HG02623 (cell line): Measurements from ENCODE around the gene MTHFS.

Experiments used
- ATAC-seq: cut with Tn5 transposase; IDR thresholded peaks from one replicate; pipeline ENCODE4 v1.9.1; 2021; ENCODE audit warnings: moderate library complexity; ENCODE audit not compliant: unreplicated experiment

Gene MTHFS

DNA sequence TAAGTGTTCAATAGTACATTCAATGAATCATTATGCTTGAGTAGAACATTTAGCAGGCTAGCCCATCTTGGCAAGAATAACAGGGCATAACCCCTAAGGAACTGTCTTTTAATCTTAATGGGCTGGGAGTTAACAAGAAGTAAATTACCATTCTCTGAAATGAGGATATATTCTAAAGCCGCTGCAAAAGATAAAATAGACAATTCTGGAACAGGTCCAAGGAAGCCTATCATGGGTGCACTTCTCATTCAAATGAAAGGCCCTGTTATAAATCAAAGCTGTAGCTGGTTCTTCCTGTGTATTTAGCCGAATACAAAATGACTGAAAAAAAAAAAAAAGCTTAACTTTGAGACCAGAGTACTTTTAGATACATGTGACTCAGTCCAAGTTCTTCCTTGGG lies 15.6 kb downstream of the MTHFS start:
- ATAC-seq, result no peak

DNA sequence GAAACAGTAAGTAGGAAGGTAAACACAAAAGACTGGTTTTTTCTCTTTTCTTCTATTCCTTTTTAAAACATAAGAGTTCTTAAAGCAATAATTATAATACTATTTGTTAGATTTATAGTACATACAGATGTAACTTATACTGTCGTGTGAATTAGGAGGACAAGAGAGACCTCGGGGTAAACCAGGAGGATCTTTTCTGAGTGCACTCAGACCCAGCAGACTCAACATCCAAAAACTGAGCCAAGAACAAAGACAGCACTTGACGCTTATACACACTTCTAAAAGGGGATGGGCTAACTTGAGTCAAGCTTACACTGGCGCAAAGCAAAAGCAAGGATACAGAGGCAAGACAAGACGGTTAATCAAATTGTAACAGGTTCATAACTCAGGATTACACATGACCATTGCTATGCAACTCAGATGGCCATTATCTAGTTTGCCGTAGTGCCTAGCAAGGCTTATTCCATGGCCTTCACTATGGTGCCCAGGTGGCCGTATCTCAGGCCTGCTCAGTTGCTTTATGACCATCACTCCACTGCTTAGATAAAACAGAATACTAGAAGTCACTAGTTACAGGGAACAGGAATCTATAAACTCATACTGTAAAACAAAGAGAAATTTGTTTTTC lies 18.6 kb downstream of the MTHFS start:
- ATAC-seq, result no peak

DNA sequence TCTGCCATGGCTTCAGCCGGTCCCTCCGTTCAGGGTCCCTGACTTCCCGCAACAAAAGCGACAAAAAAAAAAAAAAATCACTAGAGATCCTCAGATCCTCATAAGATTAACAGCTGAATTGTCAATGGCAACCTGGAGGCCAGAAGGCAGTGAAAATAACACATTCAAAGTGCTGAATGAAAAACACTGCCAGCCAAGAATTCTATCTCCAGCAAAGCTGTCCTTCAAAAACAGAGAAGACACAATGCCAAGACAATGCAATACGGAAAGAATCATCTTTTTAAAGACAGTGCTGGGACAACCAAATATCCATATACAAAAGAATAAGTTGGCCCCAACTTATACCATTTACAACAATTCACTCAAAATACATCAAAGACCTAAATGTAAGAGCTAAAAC lies 21.6 kb downstream of the MTHFS start:
- no peak for ATAC-seq

DNA sequence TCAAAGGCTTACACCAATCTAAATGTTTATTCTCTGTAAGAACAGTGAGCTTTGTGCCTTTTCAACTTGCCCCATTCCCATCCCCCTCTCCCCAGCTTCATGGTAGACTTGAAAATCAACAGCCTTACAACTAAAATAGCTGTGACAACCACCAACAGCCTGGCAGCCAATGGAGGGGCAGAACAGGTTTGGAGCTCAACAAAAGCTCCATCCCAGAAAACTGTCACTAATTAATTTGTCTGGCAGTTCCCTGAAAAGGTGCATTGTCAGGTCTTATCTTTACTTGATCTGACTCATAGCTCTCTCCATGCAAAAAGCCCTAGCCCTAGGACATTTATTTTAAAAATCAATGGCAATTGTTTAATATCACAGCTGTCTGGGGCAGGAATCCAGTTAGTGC lies 22.6 kb downstream of the MTHFS start:
- no peak for ATAC-seq

DNA sequence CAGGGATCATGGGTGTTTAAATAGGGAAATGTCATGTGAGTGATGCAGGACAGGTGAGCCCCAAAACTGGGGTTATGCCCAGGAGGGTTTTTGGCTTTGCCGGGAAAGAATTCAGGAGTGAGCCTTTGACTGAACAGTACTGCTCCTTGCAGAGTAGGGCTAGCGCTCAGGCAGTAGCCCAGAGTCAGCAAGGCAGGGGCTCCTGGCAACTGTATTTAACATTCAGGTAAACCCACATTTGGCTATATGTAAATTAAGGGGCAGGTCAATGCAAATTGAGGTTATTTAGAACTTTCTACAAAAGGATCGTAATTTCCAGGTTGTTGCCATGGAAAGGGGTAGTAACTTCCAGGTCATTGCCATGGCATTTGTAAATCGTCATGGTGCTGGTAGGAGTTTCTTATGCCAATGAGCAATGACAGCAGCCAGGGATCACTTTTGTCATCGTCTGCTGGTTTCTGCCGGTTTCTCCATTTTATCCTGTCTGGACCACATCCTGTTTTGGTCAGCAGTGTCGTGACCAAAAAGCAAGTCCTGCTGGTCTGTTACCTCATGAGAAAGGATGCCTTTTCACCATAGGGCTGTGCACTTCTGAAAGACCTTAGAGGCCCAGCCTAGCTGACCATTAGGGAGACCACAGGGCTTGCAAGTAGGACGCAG lies 24.3 kb downstream of the MTHFS start:
- ATAC-seq, result no peak

DNA sequence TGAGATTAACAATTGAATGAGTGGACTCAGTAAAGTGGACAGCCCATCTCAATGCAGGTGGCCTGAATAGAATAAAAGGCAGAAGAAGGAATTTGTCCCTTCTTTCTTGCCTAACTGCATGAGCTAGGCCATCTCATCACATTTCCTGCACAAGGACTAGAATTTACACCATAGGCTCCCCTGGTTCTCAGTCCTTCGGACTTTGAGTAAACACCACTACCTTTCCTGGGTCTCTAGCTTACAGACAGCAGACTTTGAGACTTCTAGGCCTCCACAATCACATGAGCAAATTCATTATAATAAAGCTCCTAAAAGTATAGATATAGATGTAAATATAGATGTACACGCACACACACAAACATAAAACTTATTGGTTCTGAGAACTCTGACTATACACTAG lies 28.3 kb downstream of the MTHFS start:
- no peak for ATAC-seq

DNA sequence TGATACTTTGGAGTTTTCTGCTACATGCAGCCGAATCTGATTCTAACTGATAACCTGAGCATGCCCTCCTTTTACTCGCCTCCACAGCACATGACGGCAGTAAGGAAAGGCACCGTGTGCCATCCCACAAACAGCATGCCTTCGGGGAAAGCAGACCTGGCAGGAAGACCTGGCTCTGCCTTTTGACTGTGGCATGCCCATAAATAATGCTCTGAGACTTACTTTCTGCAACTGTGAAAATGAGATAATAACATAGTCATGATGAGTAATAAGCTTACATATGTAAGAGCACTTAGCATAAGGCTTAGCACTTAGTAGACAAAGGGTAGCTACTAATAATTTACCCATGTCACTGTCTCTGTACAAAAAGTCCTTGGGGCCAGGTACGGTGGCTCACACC lies 32.9 kb downstream of the MTHFS start:
- ATAC-seq, result no peak

DNA sequence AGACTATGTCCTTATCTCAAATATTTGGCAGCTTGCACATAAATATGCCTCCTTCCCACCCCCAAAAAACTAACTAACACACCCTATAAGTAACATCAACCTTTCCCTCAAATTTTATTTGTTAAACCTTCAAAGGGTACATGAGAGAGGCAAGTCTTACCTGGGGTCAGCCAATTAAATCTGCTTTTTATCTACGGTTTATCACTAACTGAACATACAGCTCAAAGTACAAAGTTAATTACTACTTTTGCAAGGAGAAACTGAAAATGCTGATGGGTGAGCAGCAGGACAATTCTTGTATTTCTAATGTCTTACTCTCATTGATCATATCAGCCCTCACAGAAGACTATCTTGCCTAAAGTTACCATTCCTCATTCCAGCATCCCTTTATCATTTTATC lies 34.6 kb downstream of the MTHFS start:
- no peak for ATAC-seq

DNA sequence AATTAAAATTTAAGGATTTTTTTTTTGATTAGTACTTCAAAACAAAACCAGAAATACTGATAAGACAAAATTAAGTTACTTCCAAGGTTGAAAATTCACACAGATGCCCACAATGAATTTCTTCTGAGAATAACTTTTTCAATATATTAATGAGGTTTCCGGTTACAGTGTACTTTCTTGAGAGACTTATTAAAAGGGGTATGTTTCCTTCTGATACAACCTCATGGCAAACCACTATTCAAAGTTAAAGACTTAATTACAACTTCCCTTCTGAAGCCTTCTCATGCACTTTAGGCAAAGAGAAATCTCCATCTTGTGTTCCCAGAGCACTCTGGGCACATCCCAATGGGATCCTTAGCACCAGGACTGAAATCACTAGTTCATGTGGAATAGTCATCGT lies 36.2 kb downstream of the MTHFS start:
- ATAC-seq, result no peak

DNA sequence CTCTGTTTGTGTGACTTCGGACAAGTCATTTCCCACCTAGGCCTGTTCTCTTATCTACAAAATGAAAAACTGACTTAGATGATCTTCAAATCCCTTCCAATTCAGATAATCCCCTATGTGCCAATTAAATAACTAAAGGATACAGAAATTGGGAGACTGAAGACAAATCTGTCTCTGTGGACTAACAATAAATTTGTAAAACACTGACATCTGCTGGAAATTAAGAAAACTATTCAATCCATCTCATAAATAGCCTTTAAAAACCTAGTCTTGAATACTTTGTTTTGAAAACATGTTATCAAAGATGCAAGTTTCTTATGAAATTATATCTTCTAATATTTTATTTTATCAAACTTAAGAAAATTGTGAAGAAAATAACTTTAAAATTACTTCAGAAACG lies 38.3 kb downstream of the MTHFS start:
- ATAC-seq, result no peak

DNA sequence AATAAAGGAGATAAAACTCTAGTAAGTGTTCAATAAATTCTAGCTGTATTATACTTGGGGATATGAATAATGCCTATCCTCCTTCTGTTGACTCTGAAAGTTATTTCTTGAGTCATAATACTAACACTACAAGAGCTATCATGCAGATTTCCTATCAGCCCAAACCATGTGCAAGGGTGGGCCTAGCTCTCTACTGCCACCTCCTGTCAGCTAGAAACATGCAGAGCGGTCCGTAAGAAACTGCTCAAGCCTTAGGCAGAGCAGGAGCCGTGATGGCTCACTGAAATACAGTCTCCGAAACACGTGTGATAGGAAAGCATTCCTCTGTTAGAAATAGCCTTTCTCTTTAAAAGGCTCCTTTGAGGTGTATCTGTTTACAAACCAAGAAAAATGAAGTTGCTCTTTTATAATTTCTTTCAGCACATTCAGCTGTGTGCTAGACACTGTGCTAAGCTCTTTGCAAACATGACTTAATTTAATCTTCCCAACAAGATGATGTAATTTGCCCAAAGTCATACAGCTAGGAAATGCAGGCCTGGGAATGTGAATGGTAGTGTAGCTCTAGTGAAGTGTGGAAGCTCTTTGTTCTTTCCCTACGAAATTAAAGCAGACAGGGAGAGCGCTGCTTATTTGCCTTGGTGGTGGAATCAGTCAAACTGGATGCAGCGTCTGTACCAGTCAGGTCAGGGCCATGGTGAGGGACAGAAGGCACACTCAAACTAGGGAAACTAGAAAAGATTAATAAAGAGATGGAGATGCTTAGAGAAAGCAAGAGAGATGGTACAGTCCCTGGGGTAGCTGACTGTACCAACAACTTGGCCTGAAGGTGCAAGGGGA lies 43.1 kb downstream of the MTHFS start:
- ATAC-seq, result no peak

DNA sequence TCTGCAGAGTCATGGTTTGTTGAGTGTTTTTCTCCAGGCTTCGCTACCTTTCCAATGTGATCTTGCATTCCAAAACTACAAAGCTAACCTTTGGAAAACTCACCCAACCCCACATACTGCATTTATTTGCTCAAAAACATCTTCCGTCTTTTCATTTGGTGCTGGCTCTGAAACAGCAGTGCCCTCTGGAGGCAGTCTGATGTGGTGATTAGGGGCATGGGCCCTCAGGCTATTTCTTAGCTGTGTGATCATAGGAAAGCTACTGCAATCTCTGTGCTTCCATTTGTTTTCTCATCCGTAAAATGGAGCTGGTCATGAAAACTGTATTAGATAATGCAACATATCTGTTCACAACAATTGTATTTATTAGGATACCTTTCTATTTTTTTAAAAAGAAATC lies 47.0 kb downstream of the MTHFS start:
- ATAC-seq, result no peak

DNA sequence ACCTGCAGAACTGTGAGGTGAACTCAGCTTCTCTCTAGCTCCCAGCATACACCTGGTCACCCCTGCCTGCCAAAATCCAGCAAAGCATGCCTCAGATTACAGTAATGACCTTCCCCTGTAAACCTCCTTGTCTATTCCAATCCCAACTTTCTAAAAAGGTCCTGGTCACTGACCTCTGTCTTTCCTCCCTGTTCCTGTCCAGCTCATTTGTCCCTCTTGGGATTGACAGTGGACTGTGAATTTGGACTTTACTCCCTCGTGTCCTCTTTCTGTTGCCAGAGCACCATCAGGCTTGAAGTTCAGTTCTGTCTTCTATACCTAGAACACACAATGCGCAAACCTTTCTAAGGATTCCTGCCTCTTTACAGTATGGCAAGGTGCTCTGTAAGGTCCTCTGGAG lies 50.3 kb downstream of the MTHFS start:
- ATAC-seq, result no peak

DNA sequence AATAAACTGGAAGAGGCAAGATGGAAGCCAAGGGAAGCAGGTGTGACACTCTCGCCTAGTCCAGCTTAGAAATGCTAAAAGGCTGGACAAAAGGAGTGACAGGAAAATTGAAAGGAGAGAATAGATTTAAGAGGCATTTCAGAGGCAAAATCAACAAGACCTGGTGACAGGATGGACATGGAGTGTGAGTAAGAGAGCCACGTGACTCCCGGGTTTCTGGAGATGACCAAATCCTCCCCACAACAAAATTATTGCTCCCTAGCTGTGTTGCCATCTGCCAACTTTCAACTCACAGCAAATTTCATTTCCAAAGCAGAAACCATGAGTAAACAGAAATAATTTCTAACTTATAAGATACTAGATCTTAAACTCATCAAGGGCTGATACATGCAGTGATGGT lies 52.6 kb downstream of the MTHFS start:
- ATAC-seq, result no peak

DNA sequence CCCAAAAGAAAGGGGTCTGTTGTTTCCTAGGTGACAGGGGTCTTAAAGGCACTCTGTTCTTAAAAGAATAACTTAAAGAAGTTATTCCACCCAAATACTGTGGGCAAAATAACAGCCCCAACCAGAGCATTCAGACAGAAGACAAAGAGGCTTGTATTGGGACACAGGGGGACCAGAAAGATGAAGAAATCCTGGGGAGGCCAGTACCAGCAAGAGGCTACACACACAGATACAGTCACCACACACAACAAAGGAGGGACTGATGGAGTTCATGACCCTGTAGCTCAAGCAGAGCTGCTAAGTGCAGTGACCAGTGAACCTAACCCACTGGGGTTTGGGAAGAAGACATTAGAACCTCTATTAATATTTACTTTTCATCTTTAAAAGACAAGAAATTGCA lies 59.0 kb downstream of the MTHFS start:
- no peak for ATAC-seq

DNA sequence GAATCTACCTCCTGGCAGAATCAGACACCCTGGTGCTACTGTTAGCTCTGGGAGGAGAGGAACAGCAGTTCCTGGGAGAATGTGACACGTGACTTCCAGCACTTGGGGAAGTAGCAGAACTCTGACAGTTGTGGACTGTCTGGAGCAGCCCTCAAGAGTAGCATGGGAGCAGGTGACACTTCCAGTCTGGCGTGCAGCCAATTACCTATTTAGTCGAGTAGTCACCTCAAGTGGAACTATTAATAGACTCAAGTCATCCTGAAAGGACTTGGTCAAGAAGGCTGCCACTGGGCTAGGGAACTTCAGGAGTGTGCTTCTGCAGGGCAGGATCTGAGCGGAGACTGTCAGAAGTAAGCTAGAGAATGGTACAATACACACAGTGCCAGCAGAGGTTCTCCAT lies 62.3 kb downstream of the MTHFS start:
- ATAC-seq, result no peak

DNA sequence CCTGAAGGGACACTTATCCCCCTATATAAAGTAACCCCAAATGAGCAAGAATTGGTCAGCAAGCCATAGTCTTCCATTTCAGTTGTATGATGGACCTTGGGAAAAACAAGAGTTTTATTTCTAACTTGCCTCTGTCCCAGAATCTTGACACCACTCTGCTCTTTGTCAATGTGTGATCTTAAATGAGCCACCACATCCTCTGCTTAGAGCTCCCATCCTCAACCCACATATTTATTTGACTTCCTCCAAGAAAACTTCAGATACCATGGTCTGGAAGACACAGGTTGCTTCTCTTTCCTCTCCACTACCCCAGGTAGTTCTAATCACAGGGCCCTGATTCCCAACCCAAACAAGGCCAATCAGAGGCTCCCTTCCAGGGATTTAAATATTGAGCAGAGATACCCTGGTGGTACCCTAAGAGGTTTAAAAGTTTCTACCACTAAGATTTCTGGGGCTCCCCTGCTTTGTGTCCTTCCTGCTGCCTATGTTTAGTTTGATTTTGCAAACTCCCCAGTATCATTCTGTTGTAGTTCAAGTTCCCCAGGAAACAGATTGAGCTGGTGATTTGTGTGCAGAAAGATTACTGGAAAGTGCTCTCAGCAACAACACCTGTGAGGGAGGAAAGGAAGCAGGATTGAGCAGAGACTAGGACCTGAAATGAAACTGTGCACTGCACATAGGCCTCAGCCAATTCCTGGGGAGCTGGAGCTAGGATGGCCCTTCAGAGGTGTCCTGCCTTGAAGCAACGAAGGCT lies 64.3 kb downstream of the MTHFS start:
- ATAC-seq, result no peak

DNA sequence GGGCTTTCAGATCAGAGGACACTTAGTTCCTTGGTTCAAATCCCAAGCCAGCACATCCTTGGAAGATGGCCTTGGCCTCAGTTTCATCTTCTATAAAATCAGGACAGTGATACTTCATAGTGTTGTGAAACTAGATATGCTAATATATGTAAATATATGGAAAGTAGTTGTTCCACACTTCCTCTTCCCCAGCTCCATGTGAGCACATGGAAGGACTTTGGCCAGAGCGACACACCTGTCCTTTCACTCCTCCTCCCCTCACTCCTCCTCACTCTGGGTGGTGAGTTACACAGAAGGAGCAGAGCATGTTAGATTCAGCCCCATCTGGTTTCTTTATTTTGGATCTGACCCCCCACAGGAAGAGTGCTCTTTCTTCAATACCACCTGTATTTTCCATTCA lies 65.2 kb downstream of the MTHFS start:
- no peak for ATAC-seq

DNA sequence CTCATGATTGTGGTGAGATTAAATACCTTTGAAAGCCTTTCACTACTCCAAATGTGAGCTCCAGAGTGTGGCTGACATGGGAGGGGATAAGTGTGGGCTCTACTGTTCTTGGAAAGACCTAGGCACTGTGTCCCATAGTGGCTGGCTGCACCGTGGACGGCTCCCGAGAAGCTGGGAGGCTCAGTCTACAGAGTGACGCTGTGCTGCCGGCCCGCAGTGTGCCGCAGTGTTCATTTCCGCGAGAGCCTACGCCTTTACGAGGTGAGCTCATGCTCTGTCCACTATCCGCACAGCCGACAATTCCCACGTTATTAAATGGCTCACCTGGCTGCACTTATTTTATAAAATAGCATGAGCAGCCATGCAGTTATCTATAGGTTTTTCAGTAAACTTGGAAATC lies 66.9 kb downstream of the MTHFS start:
- no peak for ATAC-seq

DNA sequence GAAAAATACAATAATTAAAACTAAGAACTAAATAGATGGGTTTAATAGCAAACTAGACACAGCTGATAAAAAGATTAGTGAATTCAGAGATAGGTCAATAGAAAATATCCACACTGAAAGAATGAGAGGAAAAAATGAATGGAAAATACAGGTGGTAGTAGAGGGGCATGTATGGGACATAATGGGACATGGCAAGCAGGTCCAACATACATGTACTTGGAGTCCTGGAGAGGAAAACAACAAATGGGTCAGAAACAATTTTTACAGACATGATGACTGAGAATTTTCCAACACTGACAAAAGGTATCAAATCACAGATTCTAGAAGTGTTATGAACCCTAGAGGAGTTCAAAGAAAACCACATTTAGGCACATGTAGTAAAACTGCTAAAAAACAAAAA lies 68.4 kb downstream of the MTHFS start:
- no peak for ATAC-seq

DNA sequence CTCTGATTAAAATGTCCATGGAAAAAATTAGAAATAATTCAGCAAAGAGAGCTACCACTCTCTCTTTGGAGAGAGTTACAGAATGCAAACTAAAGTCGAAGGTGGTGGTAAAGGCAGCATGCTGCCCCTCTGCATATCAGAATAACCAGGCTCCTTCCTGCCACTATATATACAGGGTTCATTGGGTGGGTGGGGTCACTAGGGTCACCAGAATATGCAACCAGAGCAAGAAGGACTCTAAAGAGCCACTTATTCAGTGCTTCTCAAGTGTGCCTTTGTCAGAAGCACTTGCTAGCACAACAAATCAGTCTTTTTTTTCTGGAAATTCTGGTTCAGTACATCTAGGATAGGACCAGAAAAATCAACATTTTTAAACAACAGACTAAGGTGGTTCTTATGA lies 70.0 kb downstream of the MTHFS start:
- ATAC-seq, result no peak
